Ammon's horn (tissue), 1 donor: ENCODE data around the gene FAM180A.
"Not testable (repeated sequence)": the region's sequence is repeated elsewhere in the genome, so short reads cannot be mapped to it uniquely, and the experiment has no call there.

ENCODE experiments used
- DNase-seq: peaks from one replicate; pipeline ENCODE4 v3.0.0-alpha.2; 2016; ENCODE audit warnings: low spot score

The FAM180A gene

DNA sequence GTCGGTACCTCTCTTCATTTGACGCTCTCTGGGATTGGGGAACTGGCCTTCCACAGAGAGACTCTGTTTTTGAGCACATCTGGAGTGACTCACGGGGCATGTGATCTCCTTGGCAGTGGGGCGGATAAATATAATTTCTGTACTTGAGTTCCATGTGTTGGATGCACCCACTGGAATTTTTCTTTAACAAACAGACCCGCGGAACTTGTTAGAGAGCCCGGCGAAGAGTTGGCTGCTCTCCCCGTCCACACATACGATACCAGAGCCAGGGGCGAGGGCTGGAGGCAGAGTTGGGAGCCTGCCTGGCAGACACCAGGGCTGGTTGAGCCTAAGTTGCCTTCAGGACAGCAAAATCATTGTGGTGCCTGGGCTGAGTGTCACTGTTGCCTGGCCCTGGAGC is at the start of gene FAM180A:
Gene FAM180A (minus strand): TSS at position 44 of the 400 bp plus-strand sequence. CDS start 233 bp downstream, outside the sequence.
- no peak for DNase-seq

DNA sequence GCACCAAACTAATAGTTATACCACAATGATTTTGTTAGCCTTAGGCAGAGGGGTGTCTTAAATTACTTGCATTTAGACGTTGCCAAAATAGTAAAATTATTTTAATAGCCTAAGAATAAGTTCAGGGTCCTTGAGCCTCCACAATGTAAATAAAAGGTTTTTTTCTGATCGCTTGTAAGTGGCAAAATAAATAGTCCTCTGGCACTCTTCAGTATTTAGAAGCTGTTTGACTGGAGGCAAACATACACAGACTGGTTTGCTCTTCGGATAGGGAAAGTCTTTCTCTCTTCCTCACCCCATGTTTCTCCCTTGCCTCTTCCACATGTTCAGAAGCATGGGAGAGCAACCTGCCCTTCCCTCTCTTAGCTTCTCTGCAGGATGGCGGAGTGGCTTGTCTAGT is 49.5 kb upstream of the FAM180A start:
- DNase-seq = no peak

DNA sequence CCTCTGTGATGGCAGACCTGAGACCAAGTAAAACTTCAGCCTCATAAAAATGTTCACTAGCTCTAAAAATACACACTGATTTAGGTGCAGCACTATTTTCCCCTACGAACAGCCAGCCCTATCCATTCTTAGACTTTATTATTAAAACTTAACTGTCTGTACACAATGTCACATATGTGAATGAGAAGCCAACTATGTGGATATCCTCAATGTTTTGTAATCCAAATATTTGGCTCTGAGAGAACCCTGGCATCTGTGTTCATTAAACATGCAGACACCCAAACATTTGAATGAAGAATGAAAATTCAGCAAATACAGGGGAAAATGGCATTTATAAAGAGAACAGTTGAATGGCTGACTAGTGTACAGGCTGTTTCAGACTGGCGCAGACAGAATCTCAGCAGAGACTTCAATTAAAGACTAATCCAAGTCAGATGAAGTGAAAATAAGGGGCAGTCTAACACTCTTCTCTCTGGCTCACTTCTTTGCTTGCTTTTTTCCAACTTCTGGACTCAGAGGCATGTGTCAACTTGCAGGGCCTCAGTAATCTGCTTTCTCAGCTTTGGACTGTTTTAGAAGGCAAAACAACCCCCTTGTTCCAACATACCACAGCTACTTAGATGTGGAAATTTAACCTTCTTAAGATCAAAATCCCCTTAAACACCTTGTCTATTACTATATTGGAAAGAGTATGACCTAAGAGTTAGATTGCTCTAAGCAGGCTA is 47.4 kb upstream of the FAM180A start:
- no peak for DNase-seq

- no peak for DNase-seq
Observed at GRCh38 chr7:135793841-135794240, 45.2 kb upstream of the FAM180A start.

GRCh38 chr7:135792866-135793265 is 44.3 kb upstream of the FAM180A start:
- no peak for DNase-seq

- no peak for DNase-seq
Observed at GRCh38 chr7:135792363-135792668, 43.7 kb upstream of the FAM180A start.

GRCh38 chr7:135791543-135792362 is 43.1 kb upstream of the FAM180A start:
- DNase-seq = no peak

GRCh38 chr7:135790371-135790977 is 41.9 kb upstream of the FAM180A start:
- DNase-seq = no peak

DNA sequence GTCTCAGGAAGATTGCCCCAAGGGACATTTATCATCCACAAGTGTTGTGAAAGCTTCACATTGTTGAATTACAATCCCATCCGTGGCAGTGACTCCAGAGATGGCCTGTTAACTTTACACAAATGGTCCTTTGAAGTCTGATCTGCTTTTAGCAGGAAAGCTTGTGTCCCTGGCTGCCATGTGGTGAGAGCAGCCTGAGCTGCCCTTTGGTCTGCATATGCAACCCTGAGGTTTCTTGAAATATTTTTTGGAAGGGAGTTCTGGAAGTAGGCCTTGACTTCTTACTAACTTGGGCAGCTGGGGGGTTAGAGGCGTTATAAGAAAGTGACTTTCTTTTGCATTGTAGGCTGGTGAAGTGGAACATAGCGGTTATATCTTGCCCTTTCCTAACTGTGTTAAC is 41.3 kb upstream of the FAM180A start:
- no peak for DNase-seq

DNA sequence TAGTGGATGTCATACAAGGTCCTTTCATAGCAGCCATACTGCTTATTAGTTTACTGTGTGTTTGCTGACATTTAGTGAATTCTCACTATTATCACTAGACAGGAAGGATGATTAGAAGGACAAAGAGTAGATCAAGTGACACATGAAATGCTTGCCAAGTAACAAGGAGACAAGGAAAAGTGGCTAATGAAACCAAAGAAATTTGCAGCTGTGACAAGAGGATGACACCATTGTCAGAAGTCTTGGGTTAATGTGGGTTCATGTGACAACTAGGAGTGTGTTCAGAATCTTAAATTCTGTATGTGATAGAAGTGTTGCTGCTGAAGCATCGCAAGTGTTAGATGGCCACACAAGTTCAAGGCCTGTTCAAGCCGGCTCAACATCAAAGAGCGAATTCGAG is 40.8 kb upstream of the FAM180A start:
- no peak for DNase-seq

DNA sequence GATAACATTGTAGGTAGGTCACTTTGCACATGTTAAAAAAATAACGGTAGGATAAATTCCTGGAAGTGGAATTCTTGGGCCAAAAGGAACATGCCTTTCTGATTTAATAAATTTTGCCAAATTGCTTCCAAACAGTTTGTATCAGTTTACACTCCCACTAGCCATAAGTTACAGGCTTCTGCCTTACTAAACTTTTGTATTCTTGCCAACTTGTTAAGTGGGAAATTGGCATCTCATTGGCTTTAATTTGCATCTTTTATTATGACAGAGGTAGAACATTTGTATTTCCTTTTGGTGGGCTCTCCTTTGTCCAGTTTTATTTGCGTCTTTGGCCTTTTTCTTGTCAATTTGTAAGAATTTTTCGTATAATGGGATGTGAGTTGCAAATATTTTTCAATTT is 38.3 kb upstream of the FAM180A start:
- no peak for DNase-seq

GRCh38 chr7:135785065-135785464 is 36.5 kb upstream of the FAM180A start:
- no peak for DNase-seq

GRCh38 chr7:135784013-135784412 is 35.4 kb upstream of the FAM180A start:
- no peak for DNase-seq

GRCh38 chr7:135782801-135783200 is 34.2 kb upstream of the FAM180A start:
- no peak for DNase-seq

DNA sequence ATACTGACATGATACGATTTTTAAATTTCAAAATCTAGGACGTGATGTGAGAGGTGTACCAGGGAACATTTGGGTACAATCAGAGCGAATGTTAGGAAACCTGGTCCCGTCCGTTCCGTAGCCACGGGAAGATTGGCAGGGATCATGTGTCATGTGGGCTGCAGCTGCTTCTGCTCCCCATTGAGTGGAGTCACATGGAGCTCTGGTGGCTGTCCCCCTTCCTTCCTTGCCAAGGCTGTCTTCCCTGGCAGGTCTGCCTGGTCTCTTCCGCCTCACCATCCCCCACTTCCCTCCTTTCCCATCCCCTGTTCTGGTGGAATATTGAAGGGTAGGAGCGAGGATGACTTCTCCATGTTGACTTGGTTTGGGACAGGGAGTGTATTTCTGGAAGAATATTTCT is 33.8 kb upstream of the FAM180A start:
- DNase-seq = no peak

GRCh38 chr7:135777626-135778398 is 29.2 kb upstream of the FAM180A start:
- no peak for DNase-seq

GRCh38 chr7:135775915-135776314 is 27.3 kb upstream of the FAM180A start:
- DNase-seq = not testable (repeated sequence)

DNA sequence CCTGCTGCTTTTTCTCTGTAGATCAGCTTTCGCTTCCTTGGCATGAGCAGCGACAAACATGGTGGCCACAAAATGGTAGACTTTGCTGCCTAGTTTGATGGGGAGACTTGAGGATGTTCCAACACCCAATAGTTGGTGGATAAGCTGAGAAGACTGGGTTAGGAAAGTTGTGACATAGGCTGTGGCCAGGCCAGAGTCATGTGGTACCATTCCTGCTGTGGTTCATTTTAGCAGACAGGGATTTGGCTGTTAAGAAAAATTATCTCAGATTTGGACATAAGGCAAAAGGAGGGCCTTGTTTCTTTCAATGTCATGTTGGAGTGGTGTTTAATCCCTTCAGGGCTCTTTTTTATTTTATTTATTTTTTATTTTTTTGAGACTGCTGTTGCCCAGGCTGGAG is 26.6 kb upstream of the FAM180A start:
- no peak for DNase-seq

- DNase-seq = no peak
Observed at GRCh38 chr7:135774284-135774683, 25.7 kb upstream of the FAM180A start.

DNA sequence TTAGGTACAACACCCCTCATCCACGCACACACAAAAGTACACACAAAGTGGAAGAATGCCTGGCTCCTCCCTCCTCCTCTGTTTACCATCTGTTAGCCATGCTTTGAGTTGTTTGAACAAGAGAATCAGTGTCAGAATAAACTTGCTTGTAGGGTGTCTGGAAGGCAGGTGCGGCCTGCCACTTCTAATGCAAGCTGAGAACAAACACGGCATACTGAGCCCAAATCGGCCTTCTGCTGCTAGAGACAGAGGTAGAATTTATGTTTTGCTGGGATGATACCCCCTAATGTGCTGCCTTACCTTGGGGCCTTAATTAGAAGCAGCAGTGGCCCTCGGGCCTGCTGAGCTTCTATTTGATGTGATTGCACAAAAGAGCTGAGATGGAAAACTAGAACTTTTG is 24.9 kb upstream of the FAM180A start:
- DNase-seq = no peak

- DNase-seq = no peak
Observed at GRCh38 chr7:135772639-135773222, 24.1 kb upstream of the FAM180A start.
